Endothelial cell (in vitro differentiated cells): ENCODE data around the gene MAP4. TPM values are rescaled to one million over a fixed set of nuclear protein-coding genes. Genes with fewer than 3 reads are reported as not detected.

Experiments used
- DNase-seq: peaks from one replicate; pipeline ENCODE4 v3.0.0; 2021; ENCODE audit warnings: low spot score
- H3K27ac Mint-ChIP-seq: one replicate; pipeline ENCODE4 v1.8.0; 2021; ENCODE audit warnings: mixed read lengths, inconsistent platforms; ENCODE audit not compliant: unreplicated experiment
- H3K27me3 Mint-ChIP-seq: one replicate; pipeline ENCODE4 v1.8.0; 2021; ENCODE audit warnings: mild to moderate bottlenecking, moderate library complexity, mixed read lengths, inconsistent platforms; ENCODE audit not compliant: unreplicated experiment
- H3K36me3 Mint-ChIP-seq: one replicate; pipeline ENCODE4 v1.8.0; 2021; ENCODE audit warnings: mild to moderate bottlenecking, low read depth, mixed read lengths, inconsistent platforms; ENCODE audit not compliant: unreplicated experiment
- H3K4me1 Mint-ChIP-seq: one replicate; pipeline ENCODE4 v1.8.0; 2021; ENCODE audit warnings: mild to moderate bottlenecking, mixed read lengths, inconsistent platforms; ENCODE audit not compliant: unreplicated experiment
- H3K4me3 Mint-ChIP-seq: one replicate; pipeline ENCODE4 v1.8.0; 2021; ENCODE audit warnings: mild to moderate bottlenecking, mixed read lengths, inconsistent platforms; ENCODE audit not compliant: unreplicated experiment
- H3K9me3 Mint-ChIP-seq: one replicate; pipeline ENCODE4 v1.8.0; 2021; ENCODE audit warnings: mixed read lengths, inconsistent platforms; ENCODE audit not compliant: unreplicated experiment
- CTCF ChIP-seq: fragments of 200-600 bp; sonication (generic); IDR thresholded peaks from one replicate; pipeline ENCODE4 v1.5.0; 2021; ENCODE audit warnings: antibody characterized with exemption; ENCODE audit not compliant: unreplicated experiment
- microRNA-seq: library from miRNA; unstranded; fragments of <30 nt; microRNA quantifications from one replicate; pipeline ENCODE4, GENCODE V29; 2020; ENCODE audit not compliant: unreplicated experiment
- total RNA-seq: library from RNA; stranded (reverse); fragmentation: NEBNext Ultra II Directional; extraction: Animal tissue kit (Norgen Biotek cat#: 25700); gene quantifications from one replicate; pipeline ENCODE4 v1.2.1, GENCODE V29; 2021; ENCODE audit not compliant: unreplicated experiment

The MAP4 gene
- total RNA-seq, 1 donor from 2014 or later = 155 TPM

- H3K4me3 Mint-ChIP-seq = peak overlapping the region; percentile 99
- H3K36me3 Mint-ChIP-seq = peaks cover 3% of the 10 kb centered on the region
- H3K9me3 Mint-ChIP-seq = no peaks in the 10 kb centered on the region
- TF ChIP-seq CTCF = no peak
- peaks cover 20% of the 10 kb centered on the region for H3K4me1 Mint-ChIP-seq
- no peak for DNase-seq
- peaks cover 7% of the 10 kb centered on the region for H3K27me3 Mint-ChIP-seq
- H3K27ac Mint-ChIP-seq = peak overlapping the region; percentile 99
Observed at GRCh38 chr3:47803480-47804025, 212.7 kb downstream of the MAP4 start.

- H3K9me3 Mint-ChIP-seq = no peaks in the 10 kb centered on the region
- peak; percentile 82 for DNase-seq
- peaks cover 20% of the 10 kb centered on the region for H3K4me1 Mint-ChIP-seq
- peak within 1 kb of the TSS; percentile 99 for H3K27ac Mint-ChIP-seq
- H3K27me3 Mint-ChIP-seq = peaks cover 7% of the 10 kb centered on the region
- peak within 1 kb of the TSS; percentile 99 for H3K4me3 Mint-ChIP-seq
- TF ChIP-seq CTCF = no peak
- H3K36me3 Mint-ChIP-seq = peaks cover 3% of the 10 kb centered on the region
Observed at GRCh38 chr3:47802734-47803479, 213.3 kb downstream of the MAP4 start, which contains the start of gene DHX30. Gene DHX30, plus strand, starts transcription at chr3:47803138. Its CDS starts 7,546 bp downstream, at chr3:47810684.

Small RNA genes lying within 50 kb of the gene (microRNA-seq; reads per million reads assigned to microRNA genes)
- gene MIR1226 = 302 reads per million, percentile 88 among the genes with 10 or more reads in this experiment

Other genes with a start within 250 kb of the MAP4 start
- gene SMARCC1, start 234.5 kb downstream of the MAP4 start, total RNA-seq = 138 TPM
- gene DHX30, start 213.3 kb downstream of the MAP4 start, total RNA-seq = 68.7 TPM
- gene CDC25A, start 172.0 kb upstream of the MAP4 start, total RNA-seq = 14.8 TPM
- gene CAMP, start 207.1 kb upstream of the MAP4 start, total RNA-seq = not detected
- 22.0 TPM for gene ZNF589, start 224.7 kb upstream of the MAP4 start, total RNA-seq